Measurements from ENCODE around the gene AGMO. TPM values are rescaled to one million over a fixed set of nuclear protein-coding genes. Genes with fewer than 3 reads are reported as not detected.

The AGMO gene
- polyA plus RNA-seq, 4 donors: 2.5 to 23.0 (median 9.9) TPM

Other genes starting within 250 kb of the AGMO start
- 1 to 10 TPM in 1 of 4 donors, under 1 TPM in 1, not detected in 2; 0.78 to 2.4 TPM for gene MEOX2, start 124.7 kb upstream of the AGMO start, polyA plus RNA-seq

All from small intestine (tissue), 4 donors.